Heart left ventricle (tissue), 16 donors: ENCODE data around the gene KRTAP2-2. TPM values are rescaled to one million over a fixed set of nuclear protein-coding genes. Genes with fewer than 3 reads are reported as not detected.

Experiments used
- ATAC-seq, 4 donors: fragments of 200-7000 bp; cut with Tn5 transposase; one replicate each; pipeline ENCODE4 v1.9.1; 2020 to 2022; ENCODE audit warnings: moderate library complexity in 4 of 4, mild to moderate bottlenecking in 3 of 4, moderate number of reproducible peaks in 1 of 4
- DNase-seq, 5 donors: peaks; one replicate each; pipeline ENCODE4 v3.0.0-alpha.2; 2020
- H3K27ac ChIP-seq, 12 donors: fragments of 200-600 bp; sonication (generic) in 4 of 12; one replicate each; pipeline versions ENCODE4 v1.5.0 to v1.8.0; 2016 to 2022; ENCODE audit warnings: mild to moderate bottlenecking in 2 of 12
- H3K27me3 ChIP-seq, 9 donors: fragments of 200-600 bp; sonication (generic) in 2 of 9; one replicate each; pipeline versions ENCODE4 v1.5.1 to v1.8.0; 2016 to 2022; ENCODE audit warnings: mild to moderate bottlenecking in 3 of 9
- H3K36me3 ChIP-seq, 9 donors: fragments of 200-600 bp; sonication (generic) in 2 of 9; one replicate each; pipeline versions ENCODE4 v1.5.0 to v1.8.0; 2018 to 2022; ENCODE audit warnings: mild to moderate bottlenecking in 2 of 9
- H3K4me1 ChIP-seq, 12 donors: fragments of 200-600 bp; sonication (generic) in 4 of 12; one replicate each; pipeline versions ENCODE4 v1.5.0 to v1.8.0; 2016 to 2022; ENCODE audit warnings: mild to moderate bottlenecking in 3 of 12
- H3K4me3 ChIP-seq, 12 donors: fragments of 200-600 bp; sonication (generic) in 4 of 12; one replicate each; pipeline versions ENCODE4 v1.5.0 to v1.8.0; 2017 to 2022; ENCODE audit warnings: mild to moderate bottlenecking in 9 of 12, moderate library complexity in 4 of 12
- H3K9me3 ChIP-seq, 12 donors: fragments of 200-600 bp; sonication (generic) in 4 of 12; one replicate each; pipeline versions ENCODE4 v1.5.0 to v1.8.0; 2016 to 2022; ENCODE audit warnings: mild to moderate bottlenecking in 1 of 12
- POLR2A ChIP-seq, 2 donors: fragments of 450-650 bp; IDR thresholded peaks; one replicate each; pipeline ENCODE4 v1.6.1; 2017; ENCODE audit warnings: antibody characterized with exemption in 2 of 2, mild to moderate bottlenecking in 2 of 2, moderate library complexity in 2 of 2
- WGBS, 4 donors: extraction: QIAGEN DNeasy Blood & Tissue Kit in 2 of 4; methylation state at CpG; one replicate each; pipeline versions ENCODE4 v1.1.5 to v1.1.7; 2013 to 2018; 5-methylcytosine and 5-hydroxymethylcytosine counted together
- intact Hi-C, 10 donors: fragments of 100-400 bp; cut with DNase I; formaldehyde crosslinking; loops; one replicate each; pipeline versions ENCODE4 v1.11.1 to v1.14.2; 2022
- polyA plus RNA-seq, 2 donors: library from polyadenylated mRNA; stranded (reverse); fragments of 200-250 nt; gene quantifications; one replicate each; pipeline ENCODE4 v1.2.3, GENCODE V29; 2013
- total RNA-seq, 9 donors: library from RNA; depleted of rRNA in 2 of 9; stranded (reverse); fragments of >200 nt in 2 of 9; fragmentation: NEBNext Ultra II Directional in 3 of 9; extraction: Animal tissue kit (Norgen Biotek cat#: 25700) in 3 of 9; gene quantifications; one replicate each; pipeline versions ENCODE4 v1.1.0 to v1.2.4, GENCODE V29; 2016 to 2023
- TF ChIP-seq, protein P1 (sequence below), 12 donors: fragments of 200-600 bp; sonication (generic) in 4 of 12; IDR thresholded peaks; one replicate each; pipeline versions ENCODE4 v1.5.0 to v1.8.0; 2018 to 2022; ENCODE audit warnings: antibody characterized with exemption in 12 of 12, mild to moderate bottlenecking in 5 of 12
- donor health status: ischemic (EF 13 %, LVEDD 7.1; RV severe dilation, severe dysfunction).
- donor health status: healthy with polysubstance abuse.
- donor health status: DM: no; HTN: yes; CAD: no.
- donor health status: DM: no; HTN: no; CAD: no.
- donor health status: ischemic (EF 25% LVEDD 6.9; RV normal size, moderate dysfunction).
- donor health status: ischemic (EF 25% LVEDD 5.7; RV mildly dilated, moderate dysfunction).
- donor health status: healthy.
- donor health status: DM: yes; HTN: yes; CAD: no.
- donor health status: ischemic (EF 35%, LVEDD 5.7; RV mildly dilated, moderate dysfunction).
- donor health status: nonischemic (EF 11% LVEDD 7.7; RV severe dilation, severe dysfunction).
- donor health status: DM: yes; HTN: yes; CAD: no.
- donor health status: PGD.
- donor health status: ischemic (EF 29% LVEDD 5.4; RV normal size, mild dysfunction).
- donor health status: nonischemic (EF 23%, LVEDD 6.1; RV moderate dilation, normal function).

The KRTAP2-2 gene
- total and polyA plus RNA-seq, 11 donors: not detected

DNA sequence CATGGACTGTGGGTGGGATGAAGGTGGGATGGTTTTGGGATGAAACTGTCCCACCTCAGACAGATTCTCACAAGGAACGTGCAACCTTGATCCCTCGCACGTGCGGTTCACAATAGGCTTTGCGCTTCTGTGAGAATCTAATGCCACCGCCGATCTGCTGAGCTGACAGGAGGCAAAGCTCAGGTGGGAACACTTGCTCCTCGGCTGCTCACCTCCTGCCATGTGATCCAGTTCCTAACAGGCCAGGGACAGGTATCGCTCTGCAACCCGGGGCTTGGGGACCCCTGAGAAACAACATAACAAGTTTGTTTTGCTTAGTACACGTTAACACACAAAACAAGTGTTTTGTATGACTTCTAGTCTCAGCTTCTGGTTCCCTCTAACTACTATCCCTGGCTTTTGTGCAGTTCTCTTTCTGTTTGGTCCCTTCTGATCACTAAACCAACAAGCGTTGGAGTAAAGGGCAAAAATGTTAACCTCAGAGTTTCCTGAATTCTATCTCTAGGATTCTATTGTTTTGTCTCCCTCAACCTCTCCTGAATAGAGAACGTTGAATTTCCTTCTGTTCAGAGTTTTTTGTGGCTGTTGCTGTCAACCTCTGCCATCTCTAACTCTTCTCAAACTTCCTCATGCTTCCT is 38.3 kb downstream of the KRTAP2-2 start:
- H3K4me3 ChIP-seq: no peak overlapping the region
- ATAC-seq (no peak), DNase-seq (no peak)
- H3K36me3 ChIP-seq: no peaks in the 10 kb centered on the region
- peaks cover 0 to 9% (median 0%) of the 10 kb centered on the region in 12 donors for H3K4me1 ChIP-seq
- WGBS, 4 donors: 72 to 84% (median 80%) methylated on average over 9 to 13 of the region's 13 CpGs
- H3K27me3 ChIP-seq: peaks cover 0 to 4% (median 0%) of the 10 kb centered on the region in 9 donors
- intact Hi-C loops: no loop called here
- H3K27ac ChIP-seq: no peak overlapping the region
- peaks cover 0 to 7% (median 0%) of the 10 kb centered on the region in 12 donors for H3K9me3 ChIP-seq
- no peak for TF ChIP-seq POLR2A (IDR thresholded peaks at IDR 0.05)
- TF ChIP-seq, protein P1, sequence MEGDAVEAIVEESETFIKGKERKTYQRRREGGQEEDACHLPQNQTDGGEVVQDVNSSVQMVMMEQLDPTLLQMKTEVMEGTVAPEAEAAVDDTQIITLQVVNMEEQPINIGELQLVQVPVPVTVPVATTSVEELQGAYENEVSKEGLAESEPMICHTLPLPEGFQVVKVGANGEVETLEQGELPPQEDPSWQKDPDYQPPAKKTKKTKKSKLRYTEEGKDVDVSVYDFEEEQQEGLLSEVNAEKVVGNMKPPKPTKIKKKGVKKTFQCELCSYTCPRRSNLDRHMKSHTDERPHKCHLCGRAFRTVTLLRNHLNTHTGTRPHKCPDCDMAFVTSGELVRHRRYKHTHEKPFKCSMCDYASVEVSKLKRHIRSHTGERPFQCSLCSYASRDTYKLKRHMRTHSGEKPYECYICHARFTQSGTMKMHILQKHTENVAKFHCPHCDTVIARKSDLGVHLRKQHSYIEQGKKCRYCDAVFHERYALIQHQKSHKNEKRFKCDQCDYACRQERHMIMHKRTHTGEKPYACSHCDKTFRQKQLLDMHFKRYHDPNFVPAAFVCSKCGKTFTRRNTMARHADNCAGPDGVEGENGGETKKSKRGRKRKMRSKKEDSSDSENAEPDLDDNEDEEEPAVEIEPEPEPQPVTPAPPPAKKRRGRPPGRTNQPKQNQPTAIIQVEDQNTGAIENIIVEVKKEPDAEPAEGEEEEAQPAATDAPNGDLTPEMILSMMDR (IDR thresholded peaks at IDR 0.05): no peak

DNA sequence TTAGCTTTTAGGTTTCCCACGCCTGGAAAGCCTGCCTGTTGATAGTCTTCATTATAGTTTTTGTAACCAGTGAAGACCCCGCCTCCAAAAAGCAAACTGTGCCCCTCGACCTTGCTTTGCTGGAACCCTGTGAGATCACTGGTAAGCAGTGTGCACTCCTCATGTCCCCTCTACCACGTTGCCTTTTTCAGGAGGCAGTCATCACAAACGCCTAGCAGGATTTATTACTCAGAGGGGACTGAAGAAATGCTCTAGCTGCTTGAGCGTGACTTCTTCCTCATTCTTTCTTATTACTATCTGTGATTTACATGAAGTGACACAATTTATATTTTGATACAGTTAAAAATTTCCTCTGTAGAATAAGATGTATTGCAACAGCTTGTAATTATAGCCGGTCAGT is 39.6 kb downstream of the KRTAP2-2 start:
- DNase-seq (no peak), ATAC-seq (no peak)
- peaks cover 0 to 4% (median 0%) of the 10 kb centered on the region in 9 donors for H3K27me3 ChIP-seq
- TF ChIP-seq, protein P1 (IDR thresholded peaks at IDR 0.05): no peak
- no peak for TF ChIP-seq POLR2A (IDR thresholded peaks at IDR 0.05)
- intact Hi-C loops: no loop called here
- H3K36me3 ChIP-seq: no peaks in the 10 kb centered on the region
- no peak overlapping the region for H3K27ac ChIP-seq
- WGBS, 4 donors: 67 to 77% (median 72%) methylated on average over 7 of the region's 7 CpGs
- H3K9me3 ChIP-seq: no peaks in the 10 kb centered on the region
- peaks cover 0 to 9% (median 0%) of the 10 kb centered on the region in 12 donors for H3K4me1 ChIP-seq
- no peak overlapping the region for H3K4me3 ChIP-seq

DNA sequence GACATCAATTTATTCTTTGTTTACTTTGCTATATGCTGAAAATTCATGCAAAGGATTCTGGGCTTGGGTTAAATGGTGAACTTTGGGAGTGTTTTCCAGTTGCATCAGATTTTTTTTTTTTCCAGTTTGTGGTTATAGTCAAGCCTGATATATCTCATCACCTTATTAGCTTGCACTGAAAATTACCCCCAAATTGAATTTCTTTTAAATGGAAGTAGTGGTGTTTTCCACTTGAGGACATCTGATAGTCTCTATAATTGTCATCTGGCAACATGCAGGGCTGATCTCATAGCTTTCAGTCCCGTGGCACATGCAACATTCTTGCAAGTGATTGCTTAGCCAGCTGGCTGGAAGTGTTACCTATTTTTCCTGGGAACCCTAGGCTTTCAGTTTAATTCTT is 41.4 kb downstream of the KRTAP2-2 start:
- intact Hi-C loops: loop anchor here in 1 of 10 donors (5.0 kb wide), 1 partner anchor 51 kb away; no protein-coding TSS in a partner anchor
- WGBS, 4 donors: 3 to 13% (median 12%) methylated on average over 1 of the region's 1 CpG
- no peaks in the 10 kb centered on the region for H3K9me3 ChIP-seq
- TF ChIP-seq, protein P1 (IDR thresholded peaks at IDR 0.05): no peak
- no peak for TF ChIP-seq POLR2A (IDR thresholded peaks at IDR 0.05)
- H3K27ac ChIP-seq: no peak overlapping the region
- peaks cover 0 to 4% (median 0%) of the 10 kb centered on the region in 9 donors for H3K27me3 ChIP-seq
- no peaks in the 10 kb centered on the region for H3K36me3 ChIP-seq
- peaks cover 0 to 9% (median 0%) of the 10 kb centered on the region in 12 donors for H3K4me1 ChIP-seq
- DNase-seq (no peak), ATAC-seq (peak in 1 of 4 donors; percentile 62)
- H3K4me3 ChIP-seq: no peak overlapping the region

DNA sequence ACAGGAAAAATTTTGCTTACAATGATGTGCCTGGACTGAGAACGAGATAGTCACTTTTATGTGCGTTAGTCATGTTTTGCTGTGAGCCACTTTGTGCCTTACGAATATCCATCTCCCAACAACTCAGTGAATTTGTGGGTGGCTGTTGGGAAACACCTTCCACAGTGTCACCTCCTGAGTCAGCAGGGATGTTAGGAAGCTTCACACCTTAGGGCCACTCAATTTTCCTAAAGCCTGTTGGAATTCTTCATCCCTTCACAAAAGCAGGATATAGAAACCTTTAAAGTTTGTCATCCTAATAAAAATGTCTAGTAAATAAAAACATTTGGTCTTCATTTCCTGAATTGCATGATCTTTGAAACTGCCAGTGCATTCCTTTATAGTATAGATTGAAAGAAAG is 41.8 kb downstream of the KRTAP2-2 start:
- intact Hi-C loops: loop anchor here in 1 of 10 donors (5.0 kb wide), 1 partner anchor 51 kb away; no protein-coding TSS in a partner anchor
- no peak for TF ChIP-seq POLR2A (IDR thresholded peaks at IDR 0.05)
- TF ChIP-seq, protein P1 (IDR thresholded peaks at IDR 0.05): no peak
- H3K4me3 ChIP-seq: no peak overlapping the region
- ATAC-seq: no peak
- H3K9me3 ChIP-seq: no peaks in the 10 kb centered on the region
- no peak for DNase-seq
- H3K27me3 ChIP-seq: peaks cover 0 to 4% (median 0%) of the 10 kb centered on the region in 9 donors
- no peaks in the 10 kb centered on the region for H3K36me3 ChIP-seq
- 60 to 81% (median 78%) methylated on average over 3 of the region's 3 CpGs for WGBS, 4 donors
- H3K27ac ChIP-seq: no peak overlapping the region
- peaks cover 0 to 9% (median 0%) of the 10 kb centered on the region in 12 donors for H3K4me1 ChIP-seq
